Liver (tissue), 9 donors: ENCODE data around the gene ERCC6L. TPM values are rescaled to one million over a fixed set of nuclear protein-coding genes. Genes with fewer than 3 reads are reported as not detected.

Experiments
- DNase-seq: peaks from one replicate; pipeline ENCODE4 v3.0.0-alpha.2; 2017; ENCODE audit warnings: low spot score
- H3K27ac ChIP-seq, 2 donors: one replicate each; pipeline ENCODE4 v1.7.0; 2013; ENCODE audit warnings: inconsistent platforms in 2 of 2, low read length in 2 of 2, control low read depth in 1 of 2, low read depth in 1 of 2, mild to moderate bottlenecking in 1 of 2
- H3K27me3 ChIP-seq, 4 donors: one replicate each; pipeline versions ENCODE4 v1.6.1 to v1.7.0; 2013; ENCODE audit warnings: low read length in 3 of 4, inconsistent platforms in 1 of 4, mild to moderate bottlenecking in 1 of 4, moderate library complexity in 1 of 4; ENCODE audit not compliant: control insufficient read depth in 4 of 4, insufficient read depth in 4 of 4
- H3K36me3 ChIP-seq, 4 donors: one replicate each; pipeline versions ENCODE4 v1.6.1 to v1.7.0; 2013; ENCODE audit warnings: low read length in 3 of 4, mild to moderate bottlenecking in 3 of 4, low read depth in 1 of 4, moderate library complexity in 1 of 4; ENCODE audit not compliant: control insufficient read depth in 4 of 4, insufficient read depth in 3 of 4
- H3K4me1 ChIP-seq, 4 donors: one replicate each; pipeline versions ENCODE4 v1.6.1 to v1.7.0; 2013; ENCODE audit warnings: low read length in 3 of 4, mild to moderate bottlenecking in 3 of 4, moderate library complexity in 1 of 4; ENCODE audit not compliant: control insufficient read depth in 4 of 4, insufficient read depth in 4 of 4
- H3K4me3 ChIP-seq, 3 donors: one replicate each; pipeline versions ENCODE4 v1.6.1 to v1.7.0; 2013; ENCODE audit warnings: low read length in 3 of 3, control low read depth in 1 of 3, low read depth in 1 of 3, mild to moderate bottlenecking in 1 of 3
- H3K9ac ChIP-seq, 2 donors: one replicate each; pipeline ENCODE4 v1.7.0; 2013; ENCODE audit warnings: low read length in 2 of 2, mild to moderate bottlenecking in 2 of 2, moderate library complexity in 2 of 2, control low read depth in 1 of 2, low read depth in 1 of 2
- H3K9me3 ChIP-seq, 4 donors: one replicate each; pipeline versions ENCODE4 v1.6.1 to v1.7.0; 2013; ENCODE audit warnings: low read length in 3 of 4; ENCODE audit not compliant: control insufficient read depth in 4 of 4
- CTCF ChIP-seq: fragments of 150-350 bp; IDR thresholded peaks from 2 replicates; pipeline ENCODE4 v1.5.1; 2017; ENCODE audit warnings: improper control_type of control experiment, low read depth, low read length; ENCODE audit not compliant: missing input control
- EGR1 ChIP-seq, 2 donors: IDR thresholded peaks; 2 replicates each; pipeline ENCODE4 v1.6.1; 2016 to 2018; ENCODE audit warnings: antibody characterized with exemption in 2 of 2, low read depth in 2 of 2
- FOXA1 ChIP-seq: IDR thresholded peaks from 2 replicates; pipeline ENCODE4 v1.6.1; 2016; ENCODE audit warnings: antibody characterized with exemption
- FOXA2 ChIP-seq: IDR thresholded peaks from 2 replicates; pipeline ENCODE4 v1.6.1; 2016; ENCODE audit warnings: antibody characterized with exemption
- GABPA ChIP-seq, 2 donors: IDR thresholded peaks in 1 of 2; conservative IDR thresholded peaks in 1 of 2; 2 replicates each; pipeline ENCODE4 v1.6.1; 2016; ENCODE audit warnings: antibody characterized with exemption in 2 of 2, mild to moderate bottlenecking in 1 of 2, moderate library complexity in 1 of 2
- HNF4A ChIP-seq, 2 donors: conservative IDR thresholded peaks; 2 replicates each; pipeline ENCODE4 v1.6.1; 2016; ENCODE audit warnings: antibody characterized with exemption in 2 of 2, mild to moderate bottlenecking in 2 of 2
- HNF4G ChIP-seq: IDR thresholded peaks from 2 replicates; pipeline ENCODE4 v1.6.1; 2016; ENCODE audit warnings: antibody characterized with exemption
- JUND ChIP-seq, 2 donors: IDR thresholded peaks; 2 replicates each; pipeline ENCODE4 v1.6.1; 2016; ENCODE audit warnings: antibody characterized with exemption in 2 of 2
- NR2F2 ChIP-seq: IDR thresholded peaks from 2 replicates; pipeline ENCODE4 v1.6.1; 2016; ENCODE audit warnings: antibody characterized with exemption
- RAD21 ChIP-seq, 2 donors: IDR thresholded peaks; 2 replicates each; pipeline ENCODE4 v1.6.1; 2016; ENCODE audit warnings: antibody characterized with exemption in 2 of 2, mild to moderate bottlenecking in 2 of 2
- RXRA ChIP-seq, 2 donors: IDR thresholded peaks; 2 replicates each; pipeline ENCODE4 v1.6.1; 2017 to 2018; ENCODE audit warnings: antibody characterized with exemption in 2 of 2, mild to moderate bottlenecking in 1 of 2
- TAF1 ChIP-seq: conservative IDR thresholded peaks from 2 replicates; pipeline ENCODE4 v1.6.1; 2016; ENCODE audit warnings: antibody characterized with exemption, mild to moderate bottlenecking
- YY1 ChIP-seq: IDR thresholded peaks from 2 replicates; pipeline ENCODE4 v1.6.1; 2016; ENCODE audit warnings: antibody characterized with exemption, mild to moderate bottlenecking
- ZBTB33 ChIP-seq: IDR thresholded peaks from 2 replicates; pipeline ENCODE4 v1.6.1; 2016; ENCODE audit warnings: antibody characterized with exemption
- WGBS: extraction: QIAGEN DNeasy Blood & Tissue Kit; methylation state at CpG from one replicate; pipeline ENCODE4 v1.1.7; 2013; 5-methylcytosine and 5-hydroxymethylcytosine counted together
- polyA plus RNA-seq, 2 donors: library from polyadenylated mRNA; stranded (reverse) in 1 of 2; unstranded in 1 of 2; fragments of 200-250 nt in 1 of 2; fragments of >200 nt in 1 of 2; fragmentation: Nextera tagmentation in 1 of 2; extraction: Ambion mirVana in 1 of 2; gene quantifications; one replicate each; pipeline versions ENCODE4 v1.2.1 to v1.2.3, GENCODE V29; 2013 to 2015
- total RNA-seq, 2 donors: library from RNA; depleted of rRNA; stranded (reverse); fragments of >200 nt; gene quantifications; one replicate each; pipeline ENCODE4 v1.2.3, GENCODE V29; 2014
- TF ChIP-seq, protein P1 (sequence below): IDR thresholded peaks from 2 replicates; pipeline ENCODE4 v1.6.1; 2016; ENCODE audit warnings: antibody characterized with exemption, mild to moderate bottlenecking
- TF ChIP-seq, protein P2 (sequence below): IDR thresholded peaks from 2 replicates; pipeline ENCODE4 v1.6.1; 2016; ENCODE audit warnings: antibody characterized with exemption
- donor health status: healthy.
- donor health status: healthy.
- donor health status: healthy.
- donor health status: healthy.
- donor health status: healthy.

The ERCC6L gene
- total and polyA plus RNA-seq, 4 donors, result 0.17 to 4.7 (median 0.29) TPM; not detected in 1

DNA sequence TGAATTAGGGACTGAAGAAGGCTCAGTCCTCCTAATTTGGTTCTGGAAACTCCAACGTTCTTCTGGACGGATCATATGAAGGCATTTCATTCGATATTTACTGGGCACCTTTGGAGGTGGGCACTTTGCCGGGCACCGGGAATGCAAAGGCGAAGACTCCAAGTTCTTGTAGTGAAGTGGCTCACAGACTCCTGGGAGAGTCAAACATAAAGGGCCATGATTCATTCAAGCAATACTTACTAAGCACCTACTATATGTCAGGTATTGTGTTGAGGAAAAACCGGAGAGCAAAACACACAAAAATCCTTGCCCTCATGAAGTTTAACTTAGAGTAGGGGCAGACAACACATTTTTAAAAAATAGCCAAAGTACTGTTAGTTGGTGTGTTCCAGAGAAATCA lies 17.0 kb upstream of the ERCC6L start:
- H3K9me3 ChIP-seq, result no peaks in the 10 kb centered on the region
- H3K9ac ChIP-seq, result no peak overlapping the region
- H3K4me3 ChIP-seq, result peak overlapping the region in 1 of 3 donors; percentile 15
- no peak for DNase-seq
- no peaks in the 10 kb centered on the region for H3K27me3 ChIP-seq
- TF ChIP-seq, protein P1, sequence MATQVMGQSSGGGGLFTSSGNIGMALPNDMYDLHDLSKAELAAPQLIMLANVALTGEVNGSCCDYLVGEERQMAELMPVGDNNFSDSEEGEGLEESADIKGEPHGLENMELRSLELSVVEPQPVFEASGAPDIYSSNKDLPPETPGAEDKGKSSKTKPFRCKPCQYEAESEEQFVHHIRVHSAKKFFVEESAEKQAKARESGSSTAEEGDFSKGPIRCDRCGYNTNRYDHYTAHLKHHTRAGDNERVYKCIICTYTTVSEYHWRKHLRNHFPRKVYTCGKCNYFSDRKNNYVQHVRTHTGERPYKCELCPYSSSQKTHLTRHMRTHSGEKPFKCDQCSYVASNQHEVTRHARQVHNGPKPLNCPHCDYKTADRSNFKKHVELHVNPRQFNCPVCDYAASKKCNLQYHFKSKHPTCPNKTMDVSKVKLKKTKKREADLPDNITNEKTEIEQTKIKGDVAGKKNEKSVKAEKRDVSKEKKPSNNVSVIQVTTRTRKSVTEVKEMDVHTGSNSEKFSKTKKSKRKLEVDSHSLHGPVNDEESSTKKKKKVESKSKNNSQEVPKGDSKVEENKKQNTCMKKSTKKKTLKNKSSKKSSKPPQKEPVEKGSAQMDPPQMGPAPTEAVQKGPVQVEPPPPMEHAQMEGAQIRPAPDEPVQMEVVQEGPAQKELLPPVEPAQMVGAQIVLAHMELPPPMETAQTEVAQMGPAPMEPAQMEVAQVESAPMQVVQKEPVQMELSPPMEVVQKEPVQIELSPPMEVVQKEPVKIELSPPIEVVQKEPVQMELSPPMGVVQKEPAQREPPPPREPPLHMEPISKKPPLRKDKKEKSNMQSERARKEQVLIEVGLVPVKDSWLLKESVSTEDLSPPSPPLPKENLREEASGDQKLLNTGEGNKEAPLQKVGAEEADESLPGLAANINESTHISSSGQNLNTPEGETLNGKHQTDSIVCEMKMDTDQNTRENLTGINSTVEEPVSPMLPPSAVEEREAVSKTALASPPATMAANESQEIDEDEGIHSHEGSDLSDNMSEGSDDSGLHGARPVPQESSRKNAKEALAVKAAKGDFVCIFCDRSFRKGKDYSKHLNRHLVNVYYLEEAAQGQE, result no peak
- TF ChIP-seq HNF4A (conservative IDR thresholded peaks at IDR 0.05), result no peak
- TF ChIP-seq GABPA (IDR thresholded peaks at IDR 0.05 in 1 of 2, conservative IDR thresholded peaks at IDR 0.05 in 1 of 2), result no peak
- no peak for TF ChIP-seq FOXA1
- TF ChIP-seq RAD21 (IDR thresholded peaks at IDR 0.05), result no peak
- no peak for TF ChIP-seq ZBTB33
- no peak for TF ChIP-seq YY1
- TF ChIP-seq RXRA (IDR thresholded peaks at IDR 0.05), result no peak
- no peak for TF ChIP-seq NR2F2
- 84% methylated on average over 7 of the region's 7 CpGs for WGBS
- H3K4me1 ChIP-seq, result no peaks in the 10 kb centered on the region
- H3K27ac ChIP-seq, result no peak overlapping the region
- H3K36me3 ChIP-seq, result no peaks in the 10 kb centered on the region

GRCh38 chrX:72255445-72255844 lies 16.6 kb upstream of the ERCC6L start:
- peak overlapping the region in 1 of 3 donors; percentile 15 for H3K4me3 ChIP-seq
- H3K4me1 ChIP-seq, result no peaks in the 10 kb centered on the region
- H3K27me3 ChIP-seq, result no peaks in the 10 kb centered on the region
- no peak overlapping the region for H3K27ac ChIP-seq
- no peaks in the 10 kb centered on the region for H3K9me3 ChIP-seq
- H3K36me3 ChIP-seq, result no peaks in the 10 kb centered on the region
- DNase-seq, result no peak
- 14% methylated on average over 24 of the region's 24 CpGs for WGBS
- no peak overlapping the region for H3K9ac ChIP-seq
- TF ChIP-seq GABPA (IDR thresholded peaks at IDR 0.05 in 1 of 2, conservative IDR thresholded peaks at IDR 0.05 in 1 of 2) (no peak), ZBTB33 (no peak), FOXA2 (no peak), JUND (IDR thresholded peaks at IDR 0.05) (no peak), HNF4A (conservative IDR thresholded peaks at IDR 0.05) (no peak), HNF4G (no peak), FOXA1 (no peak), CTCF (no peak), EGR1 (IDR thresholded peaks at IDR 0.05; ENCODE audit: low read depth in 2 of 2) (no peak), RAD21 (IDR thresholded peaks at IDR 0.05) (no peak), NR2F2 (no peak), TAF1 (no peak)
- TF ChIP-seq, protein P2, sequence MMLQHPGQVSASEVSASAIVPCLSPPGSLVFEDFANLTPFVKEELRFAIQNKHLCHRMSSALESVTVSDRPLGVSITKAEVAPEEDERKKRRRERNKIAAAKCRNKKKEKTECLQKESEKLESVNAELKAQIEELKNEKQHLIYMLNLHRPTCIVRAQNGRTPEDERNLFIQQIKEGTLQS, result no peak
